CD14-positive monocyte (primary cell): Measurements from ENCODE around the gene RALGAPA2. TPM values are rescaled to one million over a fixed set of nuclear protein-coding genes. Genes with fewer than 3 reads are reported as not detected.

Experiments used
- DNase-seq, 3 donors: peaks; one replicate each; pipeline ENCODE4 v3.0.0-alpha.2; 2011 to 2022
- H2AFZ ChIP-seq: 2 replicates; pipeline ENCODE4 v1.6.0; 2012; ENCODE audit warnings: mild to moderate bottlenecking, low read depth, low read length, inconsistent platforms; ENCODE audit not compliant: insufficient read depth, poor library complexity, severe bottlenecking
- H3K27ac ChIP-seq, 2 donors: 1 replicate in 1 of 2; 2 replicates in 1 of 2; pipeline ENCODE4 v1.5.1; 2012 to 2013; ENCODE audit warnings: low read length in 2 of 2, control low read depth in 1 of 2, inconsistent platforms in 1 of 2, low read depth in 1 of 2, mild to moderate bottlenecking in 1 of 2
- H3K27me3 ChIP-seq, 2 donors: one replicate each; pipeline versions ENCODE4 v1.6.0 to v1.6.1; 2011 to 2013; ENCODE audit warnings: low read length in 2 of 2; ENCODE audit not compliant: control insufficient read depth in 2 of 2, insufficient read depth in 2 of 2
- H3K36me3 ChIP-seq, 2 donors: replicated peaks in 1 of 2; 1 replicate in 1 of 2; 2 replicates in 1 of 2; pipeline versions ENCODE4 v1.5.1 to v1.6.1; 2012 to 2013; ENCODE audit warnings: low read length in 2 of 2, control low read depth in 1 of 2, inconsistent platforms in 1 of 2, mild to moderate bottlenecking in 1 of 2; ENCODE audit not compliant: insufficient read depth in 2 of 2, control insufficient read depth in 1 of 2
- H3K4me1 ChIP-seq, 2 donors: 1 replicate in 1 of 2; 2 replicates in 1 of 2; pipeline versions ENCODE4 v1.5.1 to v1.6.1; 2012 to 2013; ENCODE audit warnings: low read length in 2 of 2, control low read depth in 1 of 2, inconsistent platforms in 1 of 2, mild to moderate bottlenecking in 1 of 2, moderate library complexity in 1 of 2; ENCODE audit not compliant: insufficient read depth in 2 of 2, control insufficient read depth in 1 of 2
- H3K4me2 ChIP-seq: replicated peaks from 2 replicates; pipeline ENCODE3; 2012; ENCODE audit warnings: low read length, moderate library complexity, mild to moderate bottlenecking; ENCODE audit not compliant: poor library complexity, severe bottlenecking; ENCODE audit errors: extremely low read depth
- H3K4me3 ChIP-seq, 3 experiments: fragments of 200-600 bp in 1 of 3; sonication (generic) in 1 of 3; replicated peaks in 1 of 3; 1 replicate in 2 of 3; 2 replicates in 1 of 3; pipeline ENCODE4 v1.5.1; 2011 to 2013; ENCODE audit warnings: low read length in 3 of 3, mild to moderate bottlenecking in 3 of 3, control low read depth in 2 of 3, low read depth in 2 of 3, inconsistent platforms in 1 of 3, moderate library complexity in 1 of 3
- H3K79me2 ChIP-seq: 2 replicates; pipeline ENCODE4 v1.6.0; 2012; ENCODE audit warnings: mild to moderate bottlenecking, control low read depth, inconsistent platforms, low read length, moderate library complexity; ENCODE audit not compliant: insufficient read depth
- H3K9ac ChIP-seq: 2 replicates; pipeline ENCODE4 v1.6.0; 2017; ENCODE audit warnings: low read length, mild to moderate bottlenecking; ENCODE audit not compliant: insufficient read depth, poor library complexity, severe bottlenecking
- H3K9me3 ChIP-seq, 2 donors: replicated peaks in 1 of 2; 1 replicate in 1 of 2; 2 replicates in 1 of 2; pipeline versions ENCODE4 v1.5.1 to v1.6.1; 2012 to 2013; ENCODE audit warnings: low read length in 2 of 2, control low read depth in 1 of 2; ENCODE audit not compliant: control insufficient read depth in 1 of 2, insufficient read depth in 1 of 2
- H4K20me1 ChIP-seq: 2 replicates; pipeline ENCODE4 v1.6.0; 2012; ENCODE audit warnings: mild to moderate bottlenecking, low read length, control low read depth, moderate library complexity; ENCODE audit not compliant: insufficient read depth
- H3K27ac Mint-ChIP-seq, 7 donors: one replicate each; pipeline ENCODE4 v1.8.0; 2020; ENCODE audit warnings: mild to moderate bottlenecking in 7 of 7, mixed read lengths in 7 of 7, moderate library complexity in 6 of 7, inconsistent platforms in 2 of 7
- H3K27me3 Mint-ChIP-seq, 3 donors: one replicate each; pipeline ENCODE4 v1.8.0; 2021 to 2022; ENCODE audit warnings: low read depth in 3 of 3, mild to moderate bottlenecking in 3 of 3, mixed read lengths in 3 of 3, moderate library complexity in 3 of 3, inconsistent platforms in 1 of 3
- H3K36me3 Mint-ChIP-seq, 2 donors: one replicate each; pipeline ENCODE4 v1.8.0; 2020; ENCODE audit warnings: mixed read lengths in 2 of 2, inconsistent platforms in 1 of 2, mild to moderate bottlenecking in 1 of 2
- H3K4me1 Mint-ChIP-seq: one replicate; pipeline ENCODE4 v1.8.0; 2020; ENCODE audit warnings: mild to moderate bottlenecking, mixed read lengths
- H3K4me3 Mint-ChIP-seq, 2 donors: one replicate each; pipeline ENCODE4 v1.8.0; 2020; ENCODE audit warnings: mild to moderate bottlenecking in 2 of 2, mixed read lengths in 2 of 2, moderate library complexity in 1 of 2
- H3K9me3 Mint-ChIP-seq, 7 donors: one replicate each; pipeline ENCODE4 v1.8.0; 2020 to 2022; ENCODE audit warnings: mixed read lengths in 7 of 7, mild to moderate bottlenecking in 6 of 7, moderate library complexity in 6 of 7, inconsistent platforms in 2 of 7
- CTCF ChIP-seq: fragments of 200-600 bp; IDR thresholded peaks from one replicate; pipeline ENCODE4 v1.8.0; 2022; ENCODE audit warnings: antibody characterized with exemption, mild to moderate bottlenecking
- WGBS: methylation state at CpG from one replicate; pipeline ENCODE4 v1.1.5; 2013; ENCODE audit warnings: missing lambda C conversion rate; ENCODE audit not compliant: insufficient coverage; 5-methylcytosine and 5-hydroxymethylcytosine counted together
- intact Hi-C, 2 donors: fragments of 100-400 bp; cut with micrococcal nuclease; formaldehyde crosslinking; loops; one replicate each; pipeline versions ENCODE4 v1.15.0 to v1.15.1; 2023
- polyA plus RNA-seq, 3 donors: library from polyadenylated mRNA; depleted of rRNA in 1 of 3; unstranded in 2 of 3; stranded (reverse) in 1 of 3; fragments of 300-500 nt in 2 of 3; fragments of >200 nt in 1 of 3; fragmentation: Illumina TruSeq in 2 of 3; gene quantifications; 1 replicate in 2 of 3; 2 replicates in 1 of 3; pipeline ENCODE4 v1.2.3, GENCODE V29; 2012 to 2021

The RALGAPA2 gene
- polyA plus RNA-seq, 3 donors: 6.2 to 13.0 (median 8.9) TPM

DNA sequence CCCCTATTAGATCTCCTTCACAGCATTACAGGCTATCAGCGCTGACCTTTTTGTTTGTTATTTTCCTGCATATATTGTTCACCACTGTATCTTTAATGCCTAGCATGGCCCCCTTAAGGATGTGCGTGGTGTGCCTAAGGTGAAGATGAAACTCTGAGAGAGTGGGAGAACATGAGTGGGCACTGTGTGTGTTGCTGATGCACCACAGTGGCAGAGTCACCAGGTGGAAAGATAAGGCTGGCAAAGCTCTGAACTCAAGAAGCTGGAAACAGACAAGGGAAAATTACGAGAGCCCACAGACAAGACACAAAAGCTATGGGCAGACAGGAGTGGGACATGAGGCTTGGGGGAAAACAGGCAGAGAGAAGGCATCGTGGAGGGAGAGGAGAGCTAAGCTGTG is 184.8 kb downstream of the RALGAPA2 start:
- no peaks in the 10 kb centered on the region for H3K4me1 ChIP-seq
- H3K79me2 ChIP-seq: no peaks in the 10 kb centered on the region
- no peak overlapping the region for H3K4me3 ChIP-seq
- peaks cover 74 to 83% of the 10 kb centered on the region in 2 donors for H3K36me3 Mint-ChIP-seq
- 100% methylated on average over 3 of the region's 4 CpGs for WGBS
- TF ChIP-seq CTCF: no peak
- H3K9me3 Mint-ChIP-seq: no peaks in the 10 kb centered on the region
- H3K27ac Mint-ChIP-seq: peak overlapping the region in 1 of 7 donors; percentile 3
- no peak overlapping the region for H3K9ac ChIP-seq
- H3K27ac ChIP-seq: no peak overlapping the region
- H2AFZ ChIP-seq: no peak overlapping the region
- no peaks in the 10 kb centered on the region for H3K27me3 ChIP-seq
- no peaks in the 10 kb centered on the region for H4K20me1 ChIP-seq
- no peaks in the 10 kb centered on the region for H3K4me1 Mint-ChIP-seq
- intact Hi-C loops: no loop called here
- H3K4me2 ChIP-seq: no peak overlapping the region
- H3K36me3 ChIP-seq: peaks cover 58 to 97% of the 10 kb centered on the region in 2 donors
- H3K9me3 ChIP-seq: no peaks in the 10 kb centered on the region
- no peak for DNase-seq
- no peak overlapping the region for H3K4me3 Mint-ChIP-seq
- peaks cover 0 to 3% (median 2%) of the 10 kb centered on the region in 3 donors for H3K27me3 Mint-ChIP-seq

- Histone ChIP-seq H3K4me1 (no peaks in the 10 kb centered on the region), H3K9ac (no peak overlapping the region), H3K4me3 (no peak overlapping the region), H3K79me2 (no peaks in the 10 kb centered on the region), H3K27me3 (no peaks in the 10 kb centered on the region), H4K20me1 (no peaks in the 10 kb centered on the region), H3K4me2 (no peak overlapping the region), H3K9me3 (no peaks in the 10 kb centered on the region), H3K27ac (no peak overlapping the region), H2AFZ (no peak overlapping the region), H3K36me3 (peaks cover 58 to 98% of the 10 kb centered on the region in 2 donors)
- Mint-ChIP-seq H3K9me3 (no peaks in the 10 kb centered on the region), H3K36me3 (peaks cover 67 to 75% of the 10 kb centered on the region in 2 donors), H3K27me3 (peaks cover 0 to 3% (median 2%) of the 10 kb centered on the region in 3 donors), H3K4me1 (no peaks in the 10 kb centered on the region), H3K27ac (peak overlapping the region in 1 of 7 donors; percentile 42), H3K4me3 (no peak overlapping the region)
- TF ChIP-seq CTCF: no peak
- no peak for DNase-seq
- 91% methylated on average over 3 of the region's 6 CpGs for WGBS
- intact Hi-C loops: no loop called here
These were observed 186.7 kb downstream of the RALGAPA2 start for GRCh38 chr20:20525756-20526155.
